IPS-NIHi11 (cell line): Measurements from ENCODE around the gene EDEM2.
"Not testable (repeated sequence)": the region's sequence is repeated elsewhere in the genome, so short reads cannot be mapped to it uniquely, and the experiment has no call there.

ENCODE experiments used
- DNase-seq: peaks from one replicate; pipeline ENCODE4 v3.0.0; 2012; ENCODE audit warnings: mixed read lengths, low spot score

Gene EDEM2

DNA sequence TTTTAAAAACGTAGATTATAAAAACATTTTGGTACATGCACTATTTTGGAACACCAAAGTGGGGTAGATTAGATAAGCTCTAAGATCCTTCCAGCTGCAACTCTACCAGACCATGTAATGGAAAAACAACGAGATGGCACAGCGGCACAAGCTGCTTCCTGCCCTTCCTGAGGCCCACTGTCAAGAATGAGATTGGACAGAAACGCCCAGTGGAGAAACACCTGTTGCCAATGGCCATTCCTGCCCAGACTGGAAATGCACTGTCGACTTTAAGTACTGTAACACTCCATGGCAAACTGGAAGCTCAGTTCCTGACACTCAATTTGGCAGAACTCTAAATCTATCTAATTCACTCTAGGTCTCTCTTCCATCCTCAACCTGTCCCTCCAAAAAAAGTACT lies 21.4 kb downstream of the EDEM2 start:
- no peak for DNase-seq

DNA sequence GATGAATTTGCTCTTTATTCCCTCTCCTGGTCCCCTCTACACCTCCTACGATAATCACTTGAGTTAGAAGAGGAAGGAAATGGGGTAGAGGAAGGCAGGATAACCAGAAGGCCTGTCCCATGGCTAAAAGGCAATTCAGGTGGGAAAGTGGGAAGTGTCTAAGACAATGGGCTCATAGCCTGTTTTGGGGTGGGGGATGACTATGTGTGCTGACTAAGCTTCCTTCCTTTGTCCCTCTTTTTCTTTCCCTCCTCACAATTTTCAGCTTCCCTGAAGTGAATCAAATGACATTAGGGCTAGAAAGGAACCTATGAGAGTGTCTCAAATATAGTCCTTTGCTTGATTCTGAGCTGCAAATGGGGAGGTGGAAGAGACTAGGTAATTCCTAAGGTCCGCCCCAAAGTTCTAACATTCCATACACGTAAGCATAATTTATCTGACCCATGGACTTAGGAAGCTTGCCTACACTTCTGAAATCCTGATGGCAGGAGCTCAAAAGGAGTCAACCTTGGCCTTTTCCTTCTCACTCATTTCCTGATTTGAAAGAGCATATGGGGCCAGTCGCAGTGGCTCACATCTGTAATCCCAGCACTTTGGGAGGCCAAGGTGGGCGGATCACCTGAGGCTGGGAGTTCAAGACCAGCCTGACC lies 24.3 kb downstream of the EDEM2 start:
- DNase-seq: no peak

DNA sequence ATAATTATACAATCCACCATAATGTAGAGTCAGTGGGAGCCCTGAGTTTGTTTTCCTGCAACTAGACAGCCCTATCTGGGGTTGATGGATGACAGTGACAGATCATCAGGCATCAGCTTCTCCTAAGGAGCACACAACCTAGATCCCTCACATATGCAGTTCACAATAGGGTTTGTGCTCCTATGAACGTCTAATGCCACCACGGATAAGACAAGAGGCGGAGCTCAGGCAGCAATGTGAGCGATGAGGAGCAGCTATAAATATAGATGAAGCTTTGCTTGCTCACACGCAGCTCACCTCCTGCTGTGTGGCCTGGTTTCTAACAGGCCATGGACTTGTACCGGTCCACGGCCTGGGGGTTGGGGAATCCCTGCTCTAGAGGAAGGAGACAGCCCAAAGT lies 25.9 kb downstream of the EDEM2 start:
- no peak for DNase-seq

DNA sequence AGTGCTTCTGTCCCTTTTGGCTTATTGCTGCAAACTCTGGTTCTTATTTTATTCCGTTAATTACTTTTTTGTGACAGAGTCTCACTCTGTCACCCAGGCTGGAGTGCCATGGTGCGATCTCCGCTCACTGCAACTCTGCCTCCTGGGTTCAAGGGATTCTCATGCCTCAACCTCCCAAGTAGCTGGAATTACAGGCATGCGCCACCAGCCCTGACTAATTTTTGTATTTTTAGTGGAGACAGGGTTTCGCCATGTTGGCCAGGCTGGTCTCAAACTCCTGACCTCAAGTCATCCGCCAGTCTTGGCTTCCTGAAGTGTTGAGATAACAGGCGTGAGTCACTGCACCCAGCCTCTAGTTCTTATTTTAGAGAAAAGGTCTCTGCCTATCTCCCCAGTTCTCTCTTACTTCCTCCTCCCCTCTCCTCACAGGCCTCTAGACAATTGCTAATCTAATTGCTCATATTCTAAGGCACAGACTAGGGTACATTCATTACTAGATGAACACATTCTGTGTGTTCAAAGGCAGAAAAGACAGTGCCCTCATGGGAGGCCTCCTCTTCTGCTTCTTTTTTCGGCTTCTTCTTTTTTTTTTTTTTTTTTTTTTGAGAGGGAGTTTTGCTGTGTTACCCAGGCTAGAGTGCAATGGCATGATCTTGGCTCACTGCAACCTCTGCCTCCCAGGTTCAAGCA lies 27.0 kb downstream of the EDEM2 start:
- no peak for DNase-seq

DNA sequence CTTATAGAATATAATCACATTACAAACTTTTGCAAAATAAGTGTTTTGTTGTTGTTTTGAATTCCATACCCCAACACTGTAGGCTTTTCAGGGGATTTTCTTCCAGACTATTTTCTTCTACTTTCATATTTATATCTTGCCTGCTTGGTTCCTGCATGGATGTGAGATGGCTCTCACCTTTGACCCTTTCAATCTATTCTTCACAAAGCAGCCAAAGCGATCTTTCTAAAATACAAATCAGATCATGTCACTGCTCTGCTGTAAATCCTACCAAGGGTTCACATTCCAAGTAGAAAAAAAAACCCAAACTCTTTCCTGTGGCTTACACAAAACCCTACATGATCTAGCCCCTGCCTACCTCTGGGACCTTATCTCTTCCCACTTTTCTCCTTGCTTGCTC lies 29.5 kb downstream of the EDEM2 start:
- no peak for DNase-seq

DNA sequence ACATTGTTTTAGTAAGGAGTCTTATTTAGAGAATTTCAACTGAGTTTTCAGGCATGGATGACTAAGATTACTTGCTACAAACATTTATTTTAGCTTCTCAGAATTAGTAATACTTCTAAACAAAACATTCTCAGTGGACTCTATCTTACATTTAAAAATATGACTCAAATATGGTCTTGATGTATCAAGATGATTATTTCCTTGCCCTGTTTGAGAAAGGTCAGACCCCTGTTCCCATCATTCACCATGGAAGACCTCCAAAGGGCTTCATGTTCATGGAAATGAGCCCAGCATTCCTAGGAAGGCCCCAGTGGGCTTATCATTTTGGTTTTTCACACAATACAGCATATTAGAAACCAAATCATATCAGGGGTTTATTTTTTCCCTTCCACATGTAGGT lies 29.9 kb downstream of the EDEM2 start:
- no peak for DNase-seq

DNA sequence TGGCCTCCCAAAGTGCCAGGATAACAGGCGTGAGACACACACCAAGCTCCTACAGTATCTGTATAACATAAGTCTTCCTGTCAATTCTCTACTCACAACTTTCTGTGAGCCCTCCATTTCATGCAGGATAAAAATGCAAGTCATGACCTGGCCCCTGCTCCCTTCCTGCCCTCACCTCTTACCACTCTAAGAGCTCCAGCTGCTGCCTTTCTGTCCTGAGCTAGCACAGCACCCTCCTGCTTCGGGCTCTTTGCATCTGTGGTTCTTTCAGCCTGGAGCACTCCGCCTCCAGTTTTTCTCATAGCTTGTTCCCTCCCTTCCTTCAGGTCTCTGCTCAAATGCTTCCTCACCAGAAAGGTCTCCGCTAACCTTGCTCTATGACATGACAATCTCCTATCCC lies 30.9 kb downstream of the EDEM2 start:
- no peak for DNase-seq

DNA sequence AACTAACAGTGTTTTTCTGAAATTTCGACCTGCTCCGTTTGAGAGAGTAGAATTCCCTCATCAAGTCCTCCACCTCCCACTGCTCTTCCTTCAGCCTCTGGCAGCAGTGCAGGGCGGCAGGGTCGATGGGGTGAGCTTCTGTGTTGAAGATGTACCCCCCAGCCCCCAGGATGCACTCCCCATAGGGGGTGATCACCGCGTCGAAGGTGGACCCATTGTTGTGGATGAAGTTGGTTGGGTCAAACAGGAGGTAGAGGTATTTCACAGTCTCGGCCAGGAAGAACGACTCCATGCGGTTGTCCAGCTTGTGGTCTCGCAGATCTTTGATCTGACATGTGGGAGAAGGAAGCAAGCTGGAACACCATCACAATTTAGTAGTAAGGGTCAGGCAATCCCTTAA lies 31.5 kb downstream of the EDEM2 start:
- DNase-seq: no peak

DNA sequence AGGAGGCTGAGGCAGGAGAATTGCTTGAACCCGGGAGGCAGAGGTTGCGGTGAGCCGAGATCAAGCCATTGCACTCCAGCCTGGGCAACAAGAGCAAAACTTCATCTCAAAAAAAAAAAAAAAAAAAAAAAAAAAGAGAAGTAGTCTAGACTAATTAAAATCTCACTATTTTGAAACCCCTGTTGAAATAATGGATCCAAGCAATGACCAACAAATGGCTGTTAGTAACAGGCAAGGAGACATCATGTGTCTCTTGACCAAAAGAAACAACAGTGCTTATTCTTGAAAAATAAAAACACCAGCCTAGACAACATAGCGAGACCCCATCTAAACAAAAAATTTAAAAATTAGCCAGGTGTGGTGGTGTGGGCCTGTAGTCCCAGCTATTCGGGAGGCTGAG lies 34.9 kb downstream of the EDEM2 start:
- DNase-seq: not testable (repeated sequence)

DNA sequence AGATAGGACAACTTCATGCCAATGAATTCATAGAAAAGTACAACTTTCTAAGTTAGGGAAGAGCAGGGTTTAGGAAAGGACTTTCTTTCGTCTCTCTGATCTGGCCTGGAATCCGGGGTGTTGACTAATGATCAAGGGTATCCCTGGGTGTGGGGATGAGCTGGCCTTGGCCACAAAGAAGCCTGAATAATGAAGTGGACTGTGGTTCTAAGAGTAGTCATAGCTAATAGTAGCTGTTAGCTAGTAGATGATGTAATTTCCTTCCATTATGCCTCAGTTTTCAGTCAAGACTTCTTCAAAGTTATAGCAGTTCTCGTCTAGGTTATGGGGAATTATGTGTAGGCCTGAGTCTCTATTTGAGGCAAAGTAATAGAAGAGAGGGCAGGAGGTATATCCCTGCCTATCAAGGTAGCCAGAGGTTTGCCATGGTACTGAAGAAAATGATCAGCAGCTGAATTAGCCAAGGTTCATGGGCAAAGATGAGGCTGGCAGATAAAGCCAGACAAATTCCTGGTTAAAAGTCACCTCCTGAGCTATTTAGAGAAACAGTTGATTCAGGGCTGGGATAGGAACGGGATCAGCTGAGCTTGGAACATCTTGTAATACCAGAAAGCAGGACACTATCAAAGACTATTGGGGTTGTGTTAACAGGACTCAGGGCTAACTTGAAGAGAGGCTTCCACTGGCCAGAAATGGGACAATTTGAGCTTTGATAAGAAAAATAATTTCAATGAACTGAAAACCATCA lies 35.8 kb downstream of the EDEM2 start:
- no peak for DNase-seq

DNA sequence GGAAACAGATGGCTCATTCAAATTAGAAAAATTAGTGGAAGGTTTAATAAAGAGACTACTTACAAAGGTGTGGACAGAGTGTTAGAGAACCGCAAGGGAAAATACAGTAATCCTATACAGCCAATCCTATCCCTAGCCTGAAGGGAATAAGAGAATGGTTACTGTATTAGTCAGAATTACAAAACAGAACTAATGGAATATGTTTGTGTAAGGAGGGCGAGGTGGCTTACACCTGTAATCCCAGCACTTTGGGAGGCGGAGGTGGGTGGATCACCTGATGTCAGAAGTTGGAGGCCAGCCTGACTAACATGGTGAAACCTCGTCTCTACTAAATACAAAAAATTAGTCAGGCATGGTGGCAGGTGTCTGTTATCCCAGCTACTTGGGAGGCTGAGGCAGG lies 38.2 kb downstream of the EDEM2 start:
- DNase-seq: no peak

DNA sequence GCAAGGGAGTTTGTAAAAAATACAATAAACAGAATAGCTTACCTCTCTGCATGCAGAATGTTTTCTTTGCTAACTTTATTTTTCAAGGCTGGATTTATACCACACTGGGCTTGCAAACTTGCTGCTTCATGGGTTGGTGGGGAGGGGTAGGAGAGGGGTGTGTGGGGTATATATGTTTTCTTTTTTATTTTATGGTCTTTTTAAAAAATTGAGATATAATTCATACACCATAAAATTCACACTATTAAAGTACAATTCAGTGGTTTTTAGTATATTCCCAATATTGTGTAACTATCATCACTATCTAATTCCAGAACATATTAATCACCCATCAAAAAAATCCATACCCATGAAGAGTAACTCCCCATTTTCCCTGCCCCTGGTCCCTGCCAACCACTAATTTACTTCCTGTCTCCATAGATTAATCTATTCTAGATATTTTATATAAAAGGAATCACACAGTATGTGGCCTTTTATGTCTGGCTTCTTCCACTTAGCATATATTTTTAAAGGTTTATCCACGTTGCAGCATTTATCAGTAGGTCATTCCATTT lies 40.2 kb downstream of the EDEM2 start:
- no peak for DNase-seq

DNA sequence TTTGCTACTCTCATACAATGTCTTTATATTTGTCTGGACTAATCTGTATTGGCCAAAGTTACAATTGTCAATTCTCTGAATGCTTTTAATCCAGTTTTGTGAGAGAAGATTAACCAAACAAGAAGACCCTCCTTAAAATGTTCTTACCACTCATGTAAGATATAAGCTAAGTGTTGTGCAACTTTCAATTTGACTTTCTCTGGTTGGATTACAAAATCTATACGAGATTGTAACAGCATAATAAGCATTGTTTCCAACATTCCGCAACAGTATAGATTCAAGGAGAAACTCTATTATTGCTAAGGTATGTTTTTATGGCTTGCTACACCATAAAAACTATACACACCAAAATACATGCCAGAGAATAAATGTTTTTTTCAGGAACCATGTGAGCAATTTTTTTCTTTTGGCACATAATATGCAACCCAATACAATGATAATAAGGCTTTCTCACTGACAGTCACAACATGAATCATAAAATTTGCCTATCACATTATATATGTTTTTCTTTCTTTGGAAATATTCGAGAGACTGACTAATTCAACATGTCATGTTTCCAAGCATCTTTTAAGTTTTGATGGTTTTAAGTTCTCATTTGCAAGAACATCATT lies 42.3 kb downstream of the EDEM2 start:
- DNase-seq: no peak

DNA sequence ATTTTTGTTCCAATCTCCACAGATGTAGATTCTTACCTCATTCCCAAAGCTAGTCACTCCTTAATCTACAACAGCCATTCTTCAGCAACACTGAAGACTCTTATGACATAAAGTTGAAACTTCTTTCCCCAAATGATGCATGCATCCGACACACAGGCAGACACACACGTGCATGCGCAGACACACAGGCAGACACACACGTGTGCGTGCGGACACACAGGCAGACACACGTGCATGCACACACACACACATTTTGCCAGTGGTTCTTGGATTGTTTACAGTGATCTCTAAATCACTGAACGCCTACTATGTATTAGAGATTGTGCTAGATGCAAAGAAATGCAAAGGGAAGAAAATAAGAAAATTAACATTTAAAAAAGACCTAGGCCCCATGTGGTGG lies 45.5 kb downstream of the EDEM2 start:
- no peak for DNase-seq

DNA sequence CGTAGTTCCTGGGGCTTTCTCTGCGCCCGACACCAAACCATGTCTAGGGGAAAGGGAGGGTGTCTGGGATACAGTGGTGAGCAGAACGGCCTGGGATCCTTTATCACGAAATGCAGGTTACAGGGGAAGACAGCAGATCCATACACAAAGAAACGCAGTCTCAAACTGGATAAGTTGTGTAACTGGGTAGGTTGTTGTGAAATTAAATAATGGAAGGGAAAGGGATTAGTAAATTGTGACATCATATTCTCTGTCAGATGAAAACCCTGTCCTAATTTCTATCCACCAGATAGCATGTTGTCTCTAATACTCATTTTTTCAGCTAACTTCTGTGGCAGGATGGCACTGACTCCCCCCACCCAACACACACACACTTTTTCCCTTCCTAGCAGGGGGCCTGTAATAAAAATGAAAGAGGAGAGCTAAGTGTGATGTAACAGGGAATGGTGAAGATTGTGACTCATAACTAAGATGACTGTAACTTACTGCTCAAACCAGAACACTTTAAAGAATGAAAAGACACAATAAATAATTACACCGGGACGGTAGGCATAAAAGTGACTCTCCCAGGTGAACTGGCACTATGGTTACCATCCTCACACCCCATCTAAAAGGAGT lies 53.8 kb downstream of the EDEM2 start:
- no peak for DNase-seq

DNA sequence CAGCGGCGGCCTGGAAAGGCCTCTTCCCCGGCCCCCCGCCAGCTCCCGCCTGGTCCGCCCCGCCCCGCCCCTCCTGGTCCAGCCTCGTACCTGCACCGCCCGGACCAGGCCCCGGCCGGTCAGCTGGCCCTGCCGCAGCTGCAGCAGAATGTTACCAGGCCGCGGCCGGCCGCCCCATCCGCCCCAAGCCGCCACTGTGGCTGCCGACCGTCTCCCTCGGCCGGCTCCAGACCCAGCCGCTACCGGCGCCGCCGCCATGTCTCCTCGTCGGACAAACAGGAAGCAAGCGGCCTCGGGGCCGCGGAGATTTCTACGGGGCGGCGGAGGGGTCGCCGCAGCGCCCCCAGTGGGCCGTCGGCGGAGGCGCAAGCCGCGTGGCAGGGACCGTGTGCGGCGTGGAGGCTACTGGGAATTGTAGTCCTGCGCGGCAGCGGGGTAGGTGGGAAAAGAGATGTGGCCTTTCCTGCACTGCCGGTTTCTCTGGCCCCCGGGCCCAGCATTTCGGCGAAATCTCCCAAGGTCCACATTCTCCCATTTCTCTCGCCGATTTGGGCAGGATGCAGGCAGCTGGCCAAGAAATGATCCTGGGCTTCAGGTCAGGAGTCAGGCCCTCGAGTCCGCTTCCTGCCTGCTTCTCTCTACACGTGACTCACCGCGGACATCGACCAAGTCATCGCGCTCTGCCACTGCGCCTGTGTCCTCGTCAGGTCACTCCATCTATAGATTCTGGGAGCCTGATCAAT lies 54.4 kb downstream of the EDEM2 start, which contains the start of gene TRPC4AP:
Gene TRPC4AP, minus strand, starts transcription at position 284 of the 743 bp plus-strand sequence. Its CDS starts 26 bp downstream, at position 258.
- peak; percentile 91 for DNase-seq

DNA sequence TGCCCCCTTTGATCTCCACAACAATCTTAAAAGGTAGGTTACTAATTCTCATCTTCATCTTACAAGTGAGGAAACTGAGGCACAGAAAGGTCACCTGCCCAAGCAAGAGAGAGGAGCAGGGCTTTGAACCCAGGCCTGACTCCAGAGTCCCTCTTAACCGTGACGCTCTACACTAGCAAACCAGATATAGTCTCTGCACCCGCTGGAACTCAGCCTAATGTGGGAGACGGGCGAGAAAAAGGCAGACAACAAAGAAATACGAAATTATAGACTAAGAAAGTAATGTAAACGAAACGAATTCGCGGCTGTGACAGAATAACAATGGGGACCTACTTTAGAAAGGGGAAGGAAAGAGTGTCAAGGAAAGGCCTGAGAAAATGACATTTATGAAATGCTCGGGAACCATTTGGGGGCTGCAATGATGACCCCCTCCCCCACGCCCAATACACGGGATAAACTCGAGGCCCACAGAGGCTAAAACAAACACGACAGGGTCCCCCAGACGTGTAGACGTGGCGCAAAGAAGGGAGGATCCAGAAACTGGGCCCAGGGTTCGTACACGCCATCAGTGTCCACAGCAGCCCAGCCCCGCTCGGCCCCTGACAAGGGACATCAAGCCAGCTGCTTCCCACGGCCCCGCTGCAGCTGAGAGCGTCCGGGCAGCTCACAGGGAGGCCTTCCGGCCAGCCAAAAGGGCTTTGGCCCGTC lies 55.2 kb downstream of the EDEM2 start:
- no peak for DNase-seq

DNA sequence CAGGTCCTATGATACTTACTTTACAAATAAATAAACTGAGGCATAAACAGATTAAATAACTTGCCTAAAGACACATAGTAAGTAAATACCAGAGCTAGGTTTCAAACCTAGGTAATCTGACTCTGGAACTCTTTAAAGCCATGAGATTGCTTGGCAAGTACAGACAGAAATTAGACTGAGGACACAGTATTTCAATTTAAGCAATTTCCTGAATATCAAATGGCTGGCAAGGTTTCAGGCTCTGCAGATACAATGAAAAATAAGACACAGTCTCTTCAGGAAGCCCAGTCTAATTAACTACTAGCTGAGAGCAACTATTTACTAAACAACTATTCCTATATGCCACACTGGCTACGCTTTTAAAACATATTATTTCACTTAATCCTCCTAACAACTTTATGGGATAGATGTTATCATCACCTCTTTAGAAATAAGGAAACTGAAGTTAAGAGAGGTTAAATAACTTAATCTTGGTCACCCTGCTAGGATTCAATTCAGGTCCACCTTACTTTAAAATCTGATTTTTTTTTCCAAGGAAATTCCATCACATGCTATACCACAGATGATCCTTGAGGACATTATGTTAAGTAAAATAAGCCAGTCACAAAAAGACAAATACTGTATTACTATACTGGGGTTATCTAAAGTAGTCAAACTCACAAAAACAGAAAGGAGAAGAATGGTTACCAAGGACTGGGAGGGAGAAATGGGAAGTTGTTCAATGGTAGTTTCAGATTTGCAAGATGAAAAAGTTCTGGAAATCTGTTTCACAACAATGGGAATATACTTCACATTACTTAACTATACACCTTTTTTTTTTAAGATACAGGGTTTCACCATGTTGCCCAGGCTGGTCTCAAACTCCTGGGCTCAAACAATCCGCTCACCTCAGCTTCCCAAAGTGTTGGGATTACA lies 58.6 kb downstream of the EDEM2 start:
- DNase-seq: no peak

DNA sequence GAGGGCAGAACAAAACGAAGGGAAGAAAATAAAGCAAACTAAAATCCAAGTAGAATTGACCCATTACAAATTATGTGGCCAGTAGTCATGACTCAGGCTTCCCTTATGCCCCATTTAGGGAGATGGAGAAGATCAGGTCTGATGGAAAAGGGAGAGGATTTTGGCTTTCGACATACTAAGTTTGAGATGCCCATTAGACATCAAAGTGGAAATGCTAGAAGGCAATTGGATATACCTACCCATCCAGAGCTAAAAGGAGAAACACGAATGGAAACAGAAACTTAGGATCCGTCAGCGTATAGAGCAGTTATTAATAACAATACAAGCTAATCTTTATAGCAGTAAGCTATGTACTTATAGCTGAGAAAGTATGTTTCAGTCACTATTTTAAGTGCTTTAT lies 59.3 kb downstream of the EDEM2 start:
- no peak for DNase-seq

DNA sequence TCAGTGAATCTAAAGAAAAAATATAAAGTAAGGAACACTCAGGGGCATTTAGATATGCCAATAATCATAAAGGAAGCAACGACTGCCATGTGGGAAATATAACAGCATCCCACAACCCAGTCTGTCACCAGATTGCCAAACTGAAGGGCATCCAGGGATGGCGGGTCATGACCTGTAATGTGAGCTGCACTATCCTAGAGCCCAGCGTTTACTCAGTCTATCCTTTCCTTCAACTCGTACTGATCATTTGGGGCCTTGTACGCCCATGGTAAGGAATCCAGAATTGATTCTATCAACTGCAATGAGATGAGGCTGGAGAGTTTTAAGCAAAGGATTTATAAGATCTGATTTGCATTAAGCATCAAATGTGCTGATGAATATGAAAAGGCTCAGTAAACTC lies 59.8 kb downstream of the EDEM2 start:
- DNase-seq: no peak
